ENCODE data around the gene LGALS13.

DNA sequence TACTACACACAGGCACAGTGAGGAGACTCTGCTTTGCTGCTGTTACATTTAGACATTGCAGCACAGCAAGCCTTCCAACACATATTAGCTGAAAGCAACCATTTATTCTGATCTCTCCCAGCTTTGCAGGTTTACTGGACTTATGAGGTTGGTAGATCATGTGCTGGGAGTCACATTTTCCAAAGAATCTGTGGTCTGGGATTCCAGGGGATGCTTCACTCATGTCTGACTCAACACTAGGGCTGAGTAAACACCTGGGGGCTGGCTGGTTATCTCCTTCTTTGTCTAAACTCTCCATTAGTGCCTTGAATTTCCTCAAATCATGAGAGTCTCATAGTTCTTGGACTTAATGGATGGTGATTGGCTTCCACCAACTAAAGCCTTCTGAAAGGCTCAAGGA lies 5.4 kb upstream of the LGALS13 start:
- TF ChIP-seq, protein P1, sequence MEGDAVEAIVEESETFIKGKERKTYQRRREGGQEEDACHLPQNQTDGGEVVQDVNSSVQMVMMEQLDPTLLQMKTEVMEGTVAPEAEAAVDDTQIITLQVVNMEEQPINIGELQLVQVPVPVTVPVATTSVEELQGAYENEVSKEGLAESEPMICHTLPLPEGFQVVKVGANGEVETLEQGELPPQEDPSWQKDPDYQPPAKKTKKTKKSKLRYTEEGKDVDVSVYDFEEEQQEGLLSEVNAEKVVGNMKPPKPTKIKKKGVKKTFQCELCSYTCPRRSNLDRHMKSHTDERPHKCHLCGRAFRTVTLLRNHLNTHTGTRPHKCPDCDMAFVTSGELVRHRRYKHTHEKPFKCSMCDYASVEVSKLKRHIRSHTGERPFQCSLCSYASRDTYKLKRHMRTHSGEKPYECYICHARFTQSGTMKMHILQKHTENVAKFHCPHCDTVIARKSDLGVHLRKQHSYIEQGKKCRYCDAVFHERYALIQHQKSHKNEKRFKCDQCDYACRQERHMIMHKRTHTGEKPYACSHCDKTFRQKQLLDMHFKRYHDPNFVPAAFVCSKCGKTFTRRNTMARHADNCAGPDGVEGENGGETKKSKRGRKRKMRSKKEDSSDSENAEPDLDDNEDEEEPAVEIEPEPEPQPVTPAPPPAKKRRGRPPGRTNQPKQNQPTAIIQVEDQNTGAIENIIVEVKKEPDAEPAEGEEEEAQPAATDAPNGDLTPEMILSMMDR (IDR thresholded peaks at IDR 0.05; ENCODE audit: low read depth, low read length), result no peak
- TF ChIP-seq POLR2A (IDR thresholded peaks at IDR 0.05; ENCODE audit: extremely low read depth, insufficient read length) (no peak), MYC (IDR thresholded peaks at IDR 0.05; ENCODE audit: low read depth, low read length) (no peak)
- TF ChIP-seq, protein P2, sequence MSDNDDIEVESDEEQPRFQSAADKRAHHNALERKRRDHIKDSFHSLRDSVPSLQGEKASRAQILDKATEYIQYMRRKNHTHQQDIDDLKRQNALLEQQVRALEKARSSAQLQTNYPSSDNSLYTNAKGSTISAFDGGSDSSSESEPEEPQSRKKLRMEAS (IDR thresholded peaks at IDR 0.05; ENCODE audit: low read depth, low read length), result no peak
